ENCODE results near the gene HSD3B2. TPM values are rescaled to one million over a fixed set of nuclear protein-coding genes. Genes with fewer than 3 reads are reported as not detected.

Gene HSD3B2
- total RNA-seq, 1 donor from 2014 or later, result not detected

DNA sequence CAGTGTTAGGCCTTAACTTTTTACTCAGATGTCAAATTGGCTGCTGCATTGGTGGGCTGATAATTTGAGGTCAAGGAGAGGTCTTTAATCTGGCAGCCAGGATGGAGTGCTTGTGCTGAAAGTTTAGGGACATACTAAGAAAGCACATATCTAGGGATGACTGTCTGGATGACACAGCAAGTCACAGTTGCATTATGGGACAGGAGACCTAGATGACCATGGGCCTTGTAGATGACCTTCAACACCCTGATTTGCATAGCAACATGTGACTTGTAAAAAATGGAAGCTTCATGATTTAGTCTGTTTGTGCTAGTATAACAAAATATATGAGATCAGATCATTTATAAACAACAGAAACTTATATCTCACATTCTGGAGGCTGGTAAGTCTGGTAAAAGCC is 18.0 kb upstream of the HSD3B2 start:
- intact Hi-C loops (cut with micrococcal nuclease), result no loop called here

DNA sequence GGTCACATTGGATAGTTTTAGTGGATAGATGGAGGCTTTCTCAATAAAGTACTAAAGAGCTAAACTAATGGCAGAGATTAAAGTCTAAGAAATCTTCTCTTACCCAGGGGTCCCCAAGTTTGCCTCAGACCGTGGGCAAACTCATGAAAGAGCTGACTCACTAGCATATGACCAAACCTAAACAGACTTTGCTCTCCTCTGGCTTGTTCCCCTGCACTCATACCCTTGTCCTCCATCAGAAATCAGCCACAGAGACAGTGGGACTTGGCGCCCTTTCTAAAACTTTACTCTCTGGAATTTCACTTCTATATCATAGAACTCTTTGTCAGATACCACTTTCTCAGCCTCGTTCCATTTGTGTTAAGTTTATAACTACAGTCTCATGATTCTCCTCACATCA is 17.0 kb upstream of the HSD3B2 start:
- intact Hi-C loops (cut with micrococcal nuclease), result no loop called here

DNA sequence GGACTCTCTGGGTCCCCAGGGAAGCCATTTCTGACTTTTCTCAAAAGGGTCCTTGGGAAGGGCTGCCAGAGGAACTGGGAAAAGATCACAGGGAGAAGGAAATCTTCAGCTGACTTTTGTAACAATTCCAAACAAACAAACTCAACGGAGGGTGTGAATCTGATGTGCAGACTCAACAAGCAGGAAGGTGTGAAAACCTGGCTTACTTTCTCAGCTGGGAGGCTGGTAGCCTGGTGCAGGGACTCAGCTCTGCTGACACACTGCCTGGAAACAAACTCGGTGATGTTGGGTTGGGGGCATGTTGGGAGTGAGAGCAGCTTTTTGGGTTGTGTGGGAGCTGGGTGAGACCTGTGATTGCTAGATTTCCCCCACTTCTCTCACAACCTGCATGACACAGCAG is 10.2 kb upstream of the HSD3B2 start:
- intact Hi-C loops (cut with micrococcal nuclease), result no loop called here

DNA sequence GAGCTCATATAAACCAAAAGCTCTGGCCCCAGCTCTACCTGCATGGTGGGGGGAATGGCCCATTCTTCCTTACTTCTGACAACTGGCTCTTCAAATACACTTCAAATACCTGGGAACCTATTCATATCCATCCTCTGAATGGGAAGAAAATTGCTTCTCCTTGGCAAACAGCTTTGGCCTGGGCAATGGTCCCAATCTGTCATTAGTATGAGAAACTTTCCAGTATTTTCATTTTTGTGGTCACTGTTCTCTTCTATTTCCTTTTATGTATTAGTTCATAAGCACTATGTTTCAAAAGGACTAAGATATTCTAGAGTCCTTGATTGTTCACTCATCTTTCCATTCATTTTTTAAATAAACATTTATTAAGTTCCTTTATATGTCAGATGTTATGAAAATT is 5.2 kb upstream of the HSD3B2 start:
- intact Hi-C loops (cut with micrococcal nuclease), result no loop called here

DNA sequence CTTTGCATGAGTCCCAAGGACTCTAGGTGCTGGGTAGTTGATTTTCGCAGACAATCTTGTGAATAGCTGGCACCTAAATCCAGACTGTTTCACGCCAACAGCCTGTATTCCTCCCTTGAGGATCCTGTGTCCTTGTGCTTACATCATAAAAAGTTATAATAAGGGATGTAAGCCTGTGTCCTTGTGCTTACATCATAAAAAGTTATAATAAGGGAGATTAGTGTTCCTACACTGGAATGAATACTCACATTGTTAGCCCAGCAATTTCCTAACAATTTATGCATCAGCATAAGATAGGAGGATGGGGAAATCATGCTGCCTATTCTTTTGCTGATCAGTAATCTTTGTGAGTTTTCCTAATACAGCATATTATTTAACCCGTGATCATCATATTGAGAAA is 4.0 kb upstream of the HSD3B2 start:
- intact Hi-C loops (cut with micrococcal nuclease), result no loop called here

DNA sequence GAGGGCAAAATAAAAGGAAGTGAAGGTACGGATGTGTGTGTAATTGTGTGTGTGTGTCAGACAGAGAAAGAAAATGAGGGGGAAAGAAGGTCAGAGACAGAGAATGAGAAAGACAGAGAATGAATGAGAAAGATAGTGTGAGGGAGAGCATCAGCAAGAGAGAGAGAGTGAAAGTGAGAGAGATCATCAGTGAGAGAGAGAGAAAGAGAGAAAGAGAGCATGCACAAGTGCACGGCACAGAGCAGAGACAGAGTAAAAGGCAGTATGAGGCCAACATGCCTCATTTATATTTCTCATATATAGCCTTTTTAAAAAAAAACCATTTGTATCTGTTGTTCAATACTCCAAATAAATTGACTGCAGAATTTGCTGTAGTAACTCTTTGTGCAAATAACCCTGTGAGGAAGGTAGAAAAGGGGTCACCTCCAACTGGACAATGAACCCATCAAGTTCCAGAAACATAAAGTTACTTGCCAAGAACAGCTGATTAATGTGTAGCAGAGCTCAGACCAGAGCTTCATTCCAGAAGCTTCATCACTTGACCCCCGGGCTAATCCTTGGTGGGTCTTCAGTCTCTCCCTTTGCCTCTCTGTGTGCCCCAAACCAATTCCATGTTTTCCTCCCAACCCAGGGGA is 1.2 kb downstream of the HSD3B2 start:
- intact Hi-C loops (cut with micrococcal nuclease), result no loop called here

DNA sequence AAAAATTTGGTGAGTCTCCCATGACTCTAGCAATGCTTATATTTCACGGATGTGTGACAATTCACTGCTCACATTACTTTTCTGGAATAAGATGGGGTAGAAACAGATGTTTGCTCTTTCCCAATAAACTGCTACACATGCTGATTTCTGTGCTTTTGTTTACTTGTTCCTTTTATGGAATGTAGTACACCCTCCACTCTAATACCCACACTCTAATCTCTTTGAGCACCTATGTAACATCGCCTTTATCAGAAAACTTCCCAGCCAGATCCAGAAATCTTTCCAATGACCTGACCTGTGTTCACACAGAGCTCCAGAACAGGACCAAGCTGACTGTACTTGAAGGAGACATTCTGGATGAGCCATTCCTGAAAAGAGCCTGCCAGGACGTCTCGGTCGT is 4.2 kb downstream of the HSD3B2 start:
- intact Hi-C loops (cut with micrococcal nuclease), result no loop called here

DNA sequence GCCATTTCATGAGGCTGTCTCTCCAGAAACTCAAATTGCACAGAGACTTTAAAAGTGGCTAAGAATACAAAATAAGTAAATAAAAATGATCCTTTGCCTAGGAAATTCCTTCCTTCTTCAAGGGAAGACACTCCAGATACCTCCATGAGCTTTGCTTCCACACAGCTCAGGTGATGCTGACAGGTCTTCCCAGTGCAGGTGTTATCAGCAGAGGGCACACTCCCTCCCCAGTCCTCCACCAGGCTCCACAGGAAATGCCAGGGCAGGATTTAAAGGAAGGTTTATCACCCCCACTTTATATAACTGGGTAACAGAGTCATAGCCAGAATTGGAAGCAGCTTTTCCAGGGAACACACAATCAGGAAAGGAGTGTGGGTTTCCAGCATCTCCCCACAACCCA is 5.7 kb downstream of the HSD3B2 start:
- intact Hi-C loops (cut with micrococcal nuclease), result no loop called here

DNA sequence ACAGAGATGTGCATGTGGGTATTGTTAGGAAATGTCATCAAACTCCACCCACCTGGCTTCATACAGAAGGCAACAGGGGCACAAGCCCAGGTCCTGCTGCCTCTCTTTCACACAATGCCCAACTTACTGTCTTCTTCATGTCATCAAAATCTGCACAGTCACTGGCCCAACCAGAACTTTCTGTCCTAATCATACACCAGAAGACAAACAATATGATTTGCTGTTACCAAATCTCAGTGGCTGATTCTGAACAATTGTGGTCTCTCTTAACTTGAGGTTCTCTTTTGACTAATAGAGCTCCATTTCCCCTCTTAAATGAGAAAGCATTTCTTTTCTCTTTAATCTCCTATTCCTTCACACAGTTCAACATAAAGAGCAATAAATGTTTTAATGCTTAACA is 7.7 kb downstream of the HSD3B2 start:
- intact Hi-C loops (cut with micrococcal nuclease), result no loop called here

DNA sequence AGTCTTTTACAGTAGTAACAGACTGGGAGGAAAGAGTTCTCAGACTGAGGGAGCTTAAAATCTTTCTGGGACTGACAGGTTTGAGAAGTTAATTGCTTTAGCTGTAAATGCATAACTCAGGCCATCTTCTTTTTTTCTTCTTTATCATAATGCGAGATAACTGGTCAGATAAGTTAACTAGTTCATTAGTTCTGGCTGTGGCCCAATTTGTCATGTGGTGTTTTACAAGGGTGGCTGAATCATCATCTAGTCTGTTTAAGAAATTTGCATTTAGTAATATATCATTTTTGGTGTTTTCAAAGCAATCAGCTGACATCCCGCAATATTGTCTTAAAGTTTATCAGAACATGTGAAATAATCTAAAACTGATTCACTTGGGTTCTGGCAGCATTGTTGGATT is 14.0 kb downstream of the HSD3B2 start:
- intact Hi-C loops (cut with micrococcal nuclease), result loop anchor here (5.0 kb wide), 1 partner anchor 52 kb away; no protein-coding TSS in a partner anchor

DNA sequence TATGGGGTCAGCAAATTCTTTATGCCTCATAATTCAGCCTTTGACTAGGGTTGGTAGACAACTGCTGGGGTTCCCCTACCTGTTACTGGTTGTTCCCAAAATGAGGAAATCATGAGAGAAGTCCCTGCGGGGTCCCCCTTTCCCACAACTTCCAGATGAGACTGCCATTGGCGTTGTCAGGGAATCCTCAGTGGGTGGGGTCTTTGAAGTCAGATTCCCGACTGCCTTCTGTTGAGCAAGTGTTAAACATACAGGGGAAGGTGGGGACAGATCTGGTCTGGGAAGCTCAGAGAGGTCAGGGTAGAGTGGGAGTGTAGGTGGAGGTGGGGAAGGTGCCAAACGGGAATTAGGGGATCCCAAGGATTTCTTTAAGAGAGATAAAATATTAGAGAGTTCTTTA is 14.7 kb downstream of the HSD3B2 start:
- intact Hi-C loops (cut with micrococcal nuclease), result loop anchor here (5.0 kb wide), 1 partner anchor 52 kb away; no protein-coding TSS in a partner anchor

DNA sequence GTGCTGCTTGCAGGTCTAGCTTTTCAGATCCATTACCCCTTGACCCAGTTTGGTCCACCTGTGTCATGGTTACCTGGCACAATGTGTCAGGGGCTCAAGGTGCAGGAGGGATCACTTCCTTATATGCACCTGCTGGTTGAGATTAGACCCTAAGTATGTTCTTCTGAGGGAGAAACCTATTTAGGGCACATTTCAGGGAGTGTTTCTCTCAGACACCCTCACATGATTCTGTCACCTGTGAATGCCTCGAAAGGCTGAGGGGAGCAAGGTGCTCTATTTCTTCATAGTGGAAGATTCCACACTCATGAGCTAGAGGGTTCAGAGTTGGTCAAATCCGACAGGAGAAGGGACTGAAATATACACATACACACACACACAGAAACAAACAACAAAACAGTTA is 15.5 kb downstream of the HSD3B2 start:
- intact Hi-C loops (cut with micrococcal nuclease), result no loop called here

DNA sequence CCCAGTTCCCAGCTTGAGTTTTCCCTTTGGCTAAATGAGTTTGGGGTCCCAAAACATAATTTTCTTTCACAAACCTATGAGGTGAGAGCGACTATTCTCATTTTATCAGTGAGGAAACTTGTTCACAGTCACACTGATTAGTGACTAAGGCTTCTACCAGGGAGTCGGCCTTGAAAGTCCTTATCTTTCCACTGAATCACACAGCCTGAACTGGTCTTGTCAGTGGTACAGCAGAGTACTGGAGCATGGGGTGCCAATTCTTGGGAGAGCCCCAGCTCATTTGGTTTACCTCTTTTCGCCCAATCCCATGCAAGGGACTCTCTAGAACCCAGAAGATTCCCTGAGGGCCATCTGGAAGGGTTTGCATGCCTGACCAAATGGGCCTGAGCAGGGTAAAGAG is 16.9 kb downstream of the HSD3B2 start:
- intact Hi-C loops (cut with micrococcal nuclease), result no loop called here

DNA sequence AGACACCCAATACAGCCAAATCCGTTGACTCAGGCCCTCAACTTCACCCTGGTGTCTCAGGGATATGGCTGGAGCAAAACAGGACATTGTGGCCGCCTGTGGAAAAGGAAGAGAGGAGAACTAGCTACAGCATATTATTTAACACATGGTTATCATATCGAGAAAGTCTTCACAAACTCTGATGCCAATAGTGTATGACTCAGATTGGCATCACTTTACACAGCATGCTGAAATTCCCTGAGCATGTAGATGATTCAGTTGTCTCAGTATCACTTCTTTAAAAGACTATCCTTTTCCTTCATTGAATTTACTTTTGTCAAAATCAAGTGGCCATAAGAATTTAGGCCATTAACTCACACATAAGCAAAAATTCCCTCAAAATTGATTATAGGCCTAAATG is 20.1 kb downstream of the HSD3B2 start:
- intact Hi-C loops (cut with micrococcal nuclease), result no loop called here

DNA sequence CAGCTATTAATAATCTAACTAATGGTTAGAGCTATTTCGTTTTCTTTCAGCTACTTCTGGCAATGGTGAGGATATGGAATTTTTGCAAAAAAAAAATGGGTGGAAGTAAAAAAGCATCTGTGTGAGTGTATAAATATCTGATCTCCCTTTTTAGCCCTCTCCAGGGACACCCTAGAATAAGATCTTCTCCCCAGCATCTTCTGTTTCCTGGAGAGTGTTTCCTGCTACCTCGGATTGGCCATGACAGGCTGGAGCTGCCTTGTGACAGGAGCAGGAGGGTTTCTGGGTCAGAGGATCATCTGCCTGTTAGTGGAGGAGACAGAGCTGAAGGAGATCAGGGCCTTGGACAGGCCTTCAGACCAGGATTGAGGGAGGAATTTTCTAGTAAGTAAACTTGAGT is 23.8 kb downstream of the HSD3B2 start:
- intact Hi-C loops (cut with micrococcal nuclease), result no loop called here

DNA sequence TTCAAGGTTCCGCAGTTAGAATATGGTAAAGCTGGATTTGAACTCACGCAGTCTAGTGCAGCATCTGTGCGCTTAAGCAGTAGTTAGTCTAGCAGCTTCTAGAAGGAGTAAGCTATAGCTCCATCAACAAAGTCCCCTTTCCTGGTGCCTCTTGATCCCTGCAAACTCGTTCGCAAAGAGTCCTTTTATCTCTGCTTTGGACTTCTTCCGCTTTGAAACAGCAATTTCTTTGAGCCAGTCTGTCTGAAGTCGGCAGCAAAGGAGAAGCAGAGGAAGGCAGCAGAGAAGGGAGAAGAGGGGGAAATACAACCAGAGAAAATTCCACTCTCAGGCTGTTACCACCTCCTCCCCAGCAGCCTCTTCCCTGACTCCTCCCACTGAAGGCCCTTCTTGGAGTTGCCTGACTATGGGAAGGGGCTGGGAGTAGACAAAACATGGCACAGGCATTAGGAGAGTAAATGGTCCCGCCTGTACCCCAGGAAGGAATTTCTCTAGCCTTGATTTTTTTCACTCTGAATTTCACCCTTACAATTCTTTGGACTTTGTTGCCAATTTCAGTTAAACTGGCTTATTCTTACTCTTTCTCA is 25.9 kb downstream of the HSD3B2 start:
- intact Hi-C loops (cut with micrococcal nuclease), result no loop called here

DNA sequence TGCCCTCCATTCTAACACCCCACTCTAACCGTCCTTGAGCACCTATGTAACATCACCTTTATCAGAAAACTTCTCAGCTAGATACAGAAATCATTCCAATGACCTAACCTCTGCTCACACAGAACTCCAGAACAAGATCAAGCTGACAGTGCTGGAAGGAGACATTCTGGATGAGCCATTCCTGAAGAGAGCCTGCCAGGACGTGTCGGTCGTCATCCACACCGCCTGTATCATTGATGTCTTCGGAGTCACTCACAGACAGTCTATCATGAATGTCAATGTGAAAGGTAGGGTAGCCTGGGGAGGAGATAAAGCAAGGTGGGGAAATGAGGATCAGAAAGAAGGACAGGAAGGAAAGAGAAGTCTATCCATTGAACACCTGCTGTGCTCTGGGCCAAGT is 27.8 kb downstream of the HSD3B2 start:
- intact Hi-C loops (cut with micrococcal nuclease), result no loop called here

DNA sequence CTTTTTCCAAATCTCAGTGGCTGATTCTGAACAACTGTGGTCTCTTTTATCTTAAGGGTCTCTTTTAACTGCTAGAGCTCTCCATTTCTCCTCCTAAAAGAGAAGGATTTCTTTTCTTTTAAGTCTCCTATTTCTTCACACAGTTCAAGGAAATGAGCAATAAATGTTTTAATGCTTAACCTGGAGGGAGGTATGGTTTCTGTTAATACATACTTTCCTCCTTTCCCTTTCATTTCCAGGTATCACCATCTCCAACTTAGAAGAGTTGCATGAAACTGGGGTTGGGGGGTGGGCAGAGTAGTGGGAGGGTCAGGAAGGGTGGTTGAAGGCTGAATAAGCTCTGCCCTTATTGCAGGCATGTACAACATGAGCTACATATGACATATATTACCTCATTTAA is 31.4 kb downstream of the HSD3B2 start:
- intact Hi-C loops (cut with micrococcal nuclease), result no loop called here

DNA sequence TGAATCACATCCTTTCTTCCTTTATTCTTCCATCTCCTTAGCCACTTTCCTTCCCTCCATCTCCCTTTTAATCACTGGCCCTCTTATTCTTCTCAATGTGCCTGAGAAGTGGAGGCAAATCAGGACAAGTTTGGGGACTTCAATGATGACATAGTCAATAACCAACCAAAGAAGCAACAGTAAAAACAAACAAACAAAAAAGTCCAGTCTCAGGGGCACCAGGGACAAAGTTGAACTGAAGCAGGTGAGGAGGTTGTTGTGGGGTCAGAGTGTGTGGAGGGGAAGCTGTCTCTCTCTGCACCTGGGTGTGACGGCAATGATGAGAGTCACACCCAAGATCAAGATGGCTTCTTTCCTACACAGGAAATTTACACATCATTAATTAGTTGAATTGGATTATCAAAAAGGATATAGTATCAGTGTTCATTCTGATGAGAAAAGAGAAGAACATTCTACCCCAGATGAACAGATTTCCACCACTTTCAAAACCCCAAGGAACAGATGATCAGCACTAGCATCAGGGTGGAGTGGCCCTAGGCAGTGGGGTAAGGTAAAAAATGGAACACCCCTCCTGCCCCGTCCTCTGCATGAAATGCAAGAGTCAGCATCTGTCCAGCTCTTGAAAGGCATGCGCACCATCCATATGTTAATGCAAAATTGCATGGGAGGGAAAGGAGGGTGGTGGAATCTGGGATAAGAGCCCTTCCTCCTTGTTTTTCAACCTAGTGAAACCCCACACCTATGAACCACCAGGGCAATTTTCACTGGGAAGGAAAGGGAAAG is 32.6 kb downstream of the HSD3B2 start:
- intact Hi-C loops (cut with micrococcal nuclease), result no loop called here

DNA sequence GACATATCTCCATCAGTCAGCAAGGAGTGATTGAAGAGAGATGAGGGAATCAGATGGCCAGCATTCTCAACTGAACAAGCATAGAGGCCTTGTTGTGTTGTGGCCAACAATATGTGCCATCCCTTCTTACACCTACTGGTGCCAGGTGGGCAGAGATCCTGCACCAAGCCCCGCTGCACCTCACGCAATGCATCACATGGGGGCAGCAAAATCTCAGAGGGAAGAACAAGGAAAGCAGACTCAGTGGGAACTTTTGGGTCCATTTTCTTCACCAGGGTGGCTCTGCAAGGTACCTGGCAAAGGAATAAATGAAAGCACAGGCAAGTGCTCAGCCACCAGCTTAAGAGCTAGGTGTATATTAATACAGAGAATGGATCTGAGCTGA is 33.2 kb downstream of the HSD3B2 start:
- intact Hi-C loops (cut with micrococcal nuclease), result no loop called here

DNA sequence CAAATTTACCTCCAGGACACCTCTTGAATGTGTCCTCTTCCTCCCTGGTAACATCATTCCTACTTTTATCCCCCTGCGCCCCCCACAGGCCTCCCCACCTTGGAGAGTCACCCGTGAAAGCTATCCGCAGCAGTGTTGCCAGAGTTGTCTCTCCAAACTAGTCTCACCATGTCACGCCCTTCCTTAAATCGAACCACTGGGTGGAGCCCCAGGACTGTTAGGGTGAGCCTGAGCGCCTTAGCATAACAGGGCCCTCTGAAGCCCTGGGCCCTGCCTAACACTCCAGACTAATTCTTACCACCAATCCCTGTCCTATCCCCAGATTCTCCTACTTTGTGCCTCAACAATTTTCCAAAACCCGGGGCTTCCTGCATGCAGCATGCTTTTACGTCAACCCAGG is 35.0 kb downstream of the HSD3B2 start:
- intact Hi-C loops (cut with micrococcal nuclease), result no loop called here

DNA sequence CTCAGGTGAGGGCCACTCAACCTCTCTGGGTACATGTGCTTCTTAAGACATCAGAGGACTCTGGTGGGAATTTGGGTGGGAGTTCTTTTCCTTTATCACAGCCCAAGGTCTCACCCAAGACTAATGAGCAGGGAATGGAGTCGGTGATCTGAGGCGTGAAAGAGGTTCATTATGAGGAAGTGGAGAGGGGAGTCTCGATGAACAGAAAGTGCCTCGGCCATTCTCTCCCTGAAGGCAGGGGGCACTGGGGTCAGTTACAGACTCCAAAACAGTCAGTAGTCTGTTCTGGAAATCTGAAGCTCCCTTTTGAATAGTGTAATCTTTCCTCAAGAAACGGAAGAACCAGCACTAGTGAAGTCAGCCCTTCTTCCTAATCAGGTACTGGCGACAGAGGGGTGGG is 36.2 kb downstream of the HSD3B2 start:
- intact Hi-C loops (cut with micrococcal nuclease), result no loop called here

DNA sequence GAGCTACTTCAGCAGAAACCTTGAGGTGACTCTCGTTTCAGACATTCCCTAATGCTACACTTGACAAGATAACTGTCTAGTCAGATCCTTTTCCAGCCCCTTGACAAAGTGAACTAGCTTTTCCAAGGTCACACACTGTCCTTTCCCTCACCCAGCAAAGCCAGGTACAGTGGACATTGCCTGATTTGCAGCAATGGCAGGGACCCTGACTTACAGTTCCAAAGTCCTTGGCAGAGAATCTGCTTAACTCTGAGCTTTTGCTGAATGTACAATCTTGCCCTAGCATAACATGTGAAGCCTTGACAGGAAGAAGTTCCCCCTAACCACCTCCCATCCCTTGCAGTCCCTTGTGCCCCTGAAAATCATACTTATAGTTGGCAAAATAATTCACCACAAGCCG is 37.1 kb downstream of the HSD3B2 start:
- intact Hi-C loops (cut with micrococcal nuclease), result no loop called here

Data from T-helper 1 cell treated with Interleukin-12 subunit alpha and Interleukin-12 subunit beta and Interleukin-4 antibody, amounts not matched to agents 30 ng/mL and 1 ng/mL, for 36 hours (primary cell).